ENCODE measurements around the gene CCR8.
"Not testable (repeated sequence)": the region's sequence is repeated elsewhere in the genome, so short reads cannot be mapped to it uniquely, and the experiment has no call there.

CCR8 gene

GRCh38 chr3:39362812-39363211 lies 33.3 kb downstream of the CCR8 start:
- Histone ChIP-seq H3K9me3 (ENCODE audit: control insufficient read depth, insufficient read depth, low read depth, low read length) (no peaks in the 10 kb centered on the region), H3K27ac (ENCODE audit: extremely low read depth, low read depth, low read length) (no peak overlapping the region), H3K36me3 (ENCODE audit: control insufficient read depth in 2 of 2, insufficient read depth in 1 of 2, low read length in 2 of 2) (no peaks in the 10 kb centered on the region), H3K4me1 (ENCODE audit: control insufficient read depth, insufficient read depth, low read length) (no peaks in the 10 kb centered on the region), H3K4me3 (ENCODE audit: low read depth, low read length) (no peak overlapping the region)
- TF ChIP-seq ZSCAN4 (tag by site-specific recombination; IDR thresholded peaks at IDR 0.05) (no peak), ZSCAN16 (tag by site-specific recombination; IDR thresholded peaks at IDR 0.05) (no peak), ZNF121 (tag by site-specific recombination; IDR thresholded peaks at IDR 0.05) (no peak)
- ChIA-PET CTCF (no interaction called here), POLR2A (no interaction called here)

- H3K4me3 ChIP-seq (ENCODE audit: low read depth, low read length); POLR2A ChIA-PET; CTCF ChIA-PET; H3K36me3 ChIP-seq (ENCODE audit: control insufficient read depth in 2 of 2, insufficient read depth in 1 of 2, low read length in 2 of 2); H3K27ac ChIP-seq (ENCODE audit: extremely low read depth, low read depth, low read length); H3K9me3 ChIP-seq (ENCODE audit: control insufficient read depth, insufficient read depth, low read depth, low read length); H3K4me1 ChIP-seq (ENCODE audit: control insufficient read depth, insufficient read depth, low read length): not testable (repeated sequence)
These were observed 40.9 kb downstream of the CCR8 start for GRCh38 chr3:39370450-39370849.

GRCh38 chr3:39372833-39373232 lies 43.3 kb downstream of the CCR8 start:
- H3K36me3 ChIP-seq (ENCODE audit: control insufficient read depth in 2 of 2, insufficient read depth in 1 of 2, low read length in 2 of 2): no peaks in the 10 kb centered on the region
- H3K4me1 ChIP-seq (ENCODE audit: control insufficient read depth, insufficient read depth, low read length): no peaks in the 10 kb centered on the region
- ChIA-PET POLR2A (no interaction called here), CTCF (interaction anchor here (0.7 kb wide), 2 partner anchors 114 to 1816 kb away, joined by 3 read pairs; no protein-coding TSS in a partner anchor)
- H3K27ac ChIP-seq (ENCODE audit: extremely low read depth, low read depth, low read length): no peak overlapping the region
- no peaks in the 10 kb centered on the region for H3K9me3 ChIP-seq (ENCODE audit: control insufficient read depth, insufficient read depth, low read depth, low read length)
- H3K4me3 ChIP-seq (ENCODE audit: low read depth, low read length): no peak overlapping the region
- TF ChIP-seq OSR2 (tag by site-specific recombination; IDR thresholded peaks at IDR 0.05): no peak
- no peak for TF ChIP-seq ZNF140 (tag by site-specific recombination; IDR thresholded peaks at IDR 0.05)
- no peak for TF ChIP-seq OVOL3 (tag by site-specific recombination; IDR thresholded peaks at IDR 0.05)
- no peak for TF ChIP-seq ZNF404 (tag by site-specific recombination; IDR thresholded peaks at IDR 0.05)
- TF ChIP-seq ZSCAN23 (tag by site-specific recombination; IDR thresholded peaks at IDR 0.05): no peak
- TF ChIP-seq MZF1 (tag by site-specific recombination; IDR thresholded peaks at IDR 0.05; ENCODE audit: borderline replicate concordance): no peak
- TF ChIP-seq GLI4 (tag by site-specific recombination; IDR thresholded peaks at IDR 0.05): no peak
- TF ChIP-seq REPIN1 (tag by site-specific recombination; IDR thresholded peaks at IDR 0.05; ENCODE audit: low read depth): no peak
- TF ChIP-seq ZNF677 (tag by site-specific recombination; IDR thresholded peaks at IDR 0.05): no peak
- TF ChIP-seq ZBTB11 (tag by site-specific recombination; conservative IDR thresholded peaks at IDR 0.05; ENCODE audit: low read depth): no peak
- TF ChIP-seq ZFHX2 (tag by site-specific recombination; conservative IDR thresholded peaks at IDR 0.05): no peak
- no peak for TF ChIP-seq MYNN (tag by site-specific recombination; IDR thresholded peaks at IDR 0.05; ENCODE audit: borderline replicate concordance)
- TF ChIP-seq ZNF184 (tag by site-specific recombination; IDR thresholded peaks at IDR 0.05): no peak
- no peak for TF ChIP-seq ZSCAN16 (tag by site-specific recombination; IDR thresholded peaks at IDR 0.05)

Measured in HEK293 (cell line).